ENCODE data around the gene SLC22A1.
"Not testable (repeated sequence)": the region's sequence is repeated elsewhere in the genome, so short reads cannot be mapped to it uniquely, and the experiment has no call there.

SLC22A1 gene

GRCh38 chr6:160122744-160123143 is 1.1 kb downstream of the SLC22A1 start:
- peaks cover 21% of the 10 kb centered on the region for H3K36me3 Mint-ChIP-seq (ENCODE audit: low read depth)
- H3K27ac Mint-ChIP-seq: no peak overlapping the region
- H3K4me3 Mint-ChIP-seq: no peak overlapping the region
- TF ChIP-seq, protein P1, sequence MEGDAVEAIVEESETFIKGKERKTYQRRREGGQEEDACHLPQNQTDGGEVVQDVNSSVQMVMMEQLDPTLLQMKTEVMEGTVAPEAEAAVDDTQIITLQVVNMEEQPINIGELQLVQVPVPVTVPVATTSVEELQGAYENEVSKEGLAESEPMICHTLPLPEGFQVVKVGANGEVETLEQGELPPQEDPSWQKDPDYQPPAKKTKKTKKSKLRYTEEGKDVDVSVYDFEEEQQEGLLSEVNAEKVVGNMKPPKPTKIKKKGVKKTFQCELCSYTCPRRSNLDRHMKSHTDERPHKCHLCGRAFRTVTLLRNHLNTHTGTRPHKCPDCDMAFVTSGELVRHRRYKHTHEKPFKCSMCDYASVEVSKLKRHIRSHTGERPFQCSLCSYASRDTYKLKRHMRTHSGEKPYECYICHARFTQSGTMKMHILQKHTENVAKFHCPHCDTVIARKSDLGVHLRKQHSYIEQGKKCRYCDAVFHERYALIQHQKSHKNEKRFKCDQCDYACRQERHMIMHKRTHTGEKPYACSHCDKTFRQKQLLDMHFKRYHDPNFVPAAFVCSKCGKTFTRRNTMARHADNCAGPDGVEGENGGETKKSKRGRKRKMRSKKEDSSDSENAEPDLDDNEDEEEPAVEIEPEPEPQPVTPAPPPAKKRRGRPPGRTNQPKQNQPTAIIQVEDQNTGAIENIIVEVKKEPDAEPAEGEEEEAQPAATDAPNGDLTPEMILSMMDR (IDR thresholded peaks at IDR 0.05; ENCODE audit: unreplicated experiment in 3 of 3): no peak
- H3K4me1 Mint-ChIP-seq: no peaks in the 10 kb centered on the region
- H3K27me3 Mint-ChIP-seq (ENCODE audit: low read depth): peaks cover 2% of the 10 kb centered on the region
- H3K9me3 Mint-ChIP-seq: no peaks in the 10 kb centered on the region

- Mint-ChIP-seq H3K27ac (no peak overlapping the region), H3K9me3 (no peaks in the 10 kb centered on the region), H3K27me3 (ENCODE audit: low read depth) (no peaks in the 10 kb centered on the region), H3K36me3 (ENCODE audit: low read depth) (peaks cover 19% of the 10 kb centered on the region), H3K4me1 (no peaks in the 10 kb centered on the region), H3K4me3 (no peak overlapping the region)
- TF ChIP-seq, protein P1 (IDR thresholded peaks at IDR 0.05; ENCODE audit: unreplicated experiment in 3 of 3): no peak
These were observed 2.4 kb downstream of the SLC22A1 start for GRCh38 chr6:160124007-160124406.

GRCh38 chr6:160124605-160125004 is 3.0 kb downstream of the SLC22A1 start:
- Mint-ChIP-seq H3K4me1 (no peaks in the 10 kb centered on the region), H3K4me3 (no peak overlapping the region), H3K27ac (peak overlapping the region in 2 of 3 experiments; percentile 31 to 90), H3K9me3 (no peaks in the 10 kb centered on the region), H3K36me3 (ENCODE audit: low read depth) (peaks cover 17% of the 10 kb centered on the region), H3K27me3 (ENCODE audit: low read depth) (no peaks in the 10 kb centered on the region)
- TF ChIP-seq, protein P1 (IDR thresholded peaks at IDR 0.05; ENCODE audit: unreplicated experiment in 3 of 3): no peak

GRCh38 chr6:160125105-160125504 is 3.5 kb downstream of the SLC22A1 start:
- H3K4me1 Mint-ChIP-seq; H3K27me3 Mint-ChIP-seq (ENCODE audit: low read depth); H3K4me3 Mint-ChIP-seq; H3K9me3 Mint-ChIP-seq: not testable (repeated sequence)
- H3K27ac Mint-ChIP-seq: peak overlapping the region in 2 of 3 experiments; percentile 31 to 90
- peaks cover 17% of the 10 kb centered on the region for H3K36me3 Mint-ChIP-seq (ENCODE audit: low read depth)

DNA sequence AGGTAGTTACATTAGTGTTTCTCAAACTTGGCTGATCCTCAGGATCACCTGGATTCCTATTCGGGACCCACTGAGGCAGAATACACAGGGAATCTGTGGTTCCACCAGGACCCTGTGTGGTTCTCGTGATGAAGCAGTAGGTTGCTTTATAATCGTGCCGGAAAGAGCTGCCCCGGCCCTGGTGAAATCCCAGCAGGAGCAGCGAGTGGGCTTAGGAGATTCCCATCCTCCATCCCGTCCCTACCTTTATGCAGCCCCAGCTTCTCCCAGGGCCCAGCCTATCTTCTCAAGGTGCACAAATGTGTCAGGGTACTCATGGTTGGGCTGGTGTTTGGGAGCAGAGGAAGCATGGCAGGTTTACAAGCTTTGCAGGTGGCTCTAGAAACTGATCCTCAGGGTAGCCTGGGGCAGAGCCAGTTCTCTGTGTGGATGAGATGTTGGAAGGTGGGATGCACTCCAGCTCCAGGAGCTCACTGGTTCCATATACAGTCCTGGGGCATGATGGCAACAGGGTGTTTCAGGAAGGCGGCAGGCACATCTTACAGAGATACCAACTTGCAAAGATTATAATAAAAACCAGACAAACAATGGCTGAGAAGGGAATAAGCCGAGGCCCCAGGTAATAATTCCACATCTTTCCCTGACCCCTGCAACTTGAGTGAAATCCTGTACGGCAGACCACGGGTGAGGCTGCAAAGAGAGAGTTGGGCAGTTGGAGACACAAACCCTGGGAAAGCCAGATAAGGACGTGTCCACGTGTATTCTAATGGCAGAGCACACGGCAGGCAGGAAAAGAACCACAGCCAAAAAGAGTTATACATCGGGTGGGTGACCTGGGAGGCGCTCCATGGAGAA is 5.9 kb downstream of the SLC22A1 start:
- Mint-ChIP-seq H3K4me3 (no peak overlapping the region), H3K4me1 (no peaks in the 10 kb centered on the region), H3K27ac (peak overlapping the region in 1 of 3 experiments; percentile 46), H3K27me3 (ENCODE audit: low read depth) (no peaks in the 10 kb centered on the region), H3K36me3 (ENCODE audit: low read depth) (peaks cover 17% of the 10 kb centered on the region), H3K9me3 (no peaks in the 10 kb centered on the region)
- TF ChIP-seq, protein P1 (IDR thresholded peaks at IDR 0.05; ENCODE audit: unreplicated experiment in 3 of 3): no peak

DNA sequence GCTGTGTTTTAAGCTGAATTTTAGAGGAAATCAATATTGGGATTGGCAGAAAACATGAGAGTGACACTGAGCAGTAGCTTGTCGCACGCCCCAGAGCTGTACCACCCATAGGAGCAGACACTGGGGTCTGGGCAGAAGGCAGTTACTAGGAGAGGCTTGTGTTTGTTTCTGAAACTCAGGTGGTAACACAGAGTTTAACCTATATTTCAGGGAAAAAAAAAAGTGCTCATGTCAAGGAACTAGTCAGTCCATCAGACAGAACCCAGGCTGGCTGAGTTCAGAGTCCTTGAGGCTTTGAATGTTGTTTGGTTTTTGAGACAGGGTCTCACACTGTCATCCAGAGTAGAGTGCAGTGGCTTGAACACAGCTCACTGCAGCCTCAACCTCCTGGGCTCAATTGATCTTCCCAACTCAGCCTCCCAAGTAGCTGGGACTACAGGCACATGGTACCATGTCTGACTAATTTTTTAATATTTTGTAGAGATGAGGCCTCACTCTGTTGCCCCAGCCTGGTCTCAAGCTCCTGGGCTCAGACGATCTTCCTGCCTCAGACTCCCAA is 6.6 kb downstream of the SLC22A1 start:
- Mint-ChIP-seq H3K36me3 (ENCODE audit: low read depth) (peaks cover 16% of the 10 kb centered on the region), H3K4me3 (no peak overlapping the region), H3K4me1 (no peaks in the 10 kb centered on the region), H3K9me3 (no peaks in the 10 kb centered on the region), H3K27ac (peak overlapping the region in 1 of 3 experiments; percentile 46), H3K27me3 (ENCODE audit: low read depth) (no peaks in the 10 kb centered on the region)
- TF ChIP-seq, protein P1 (IDR thresholded peaks at IDR 0.05; ENCODE audit: unreplicated experiment in 3 of 3): no peak
